Upper lobe of right lung (tissue), 1 donor: ENCODE results near the gene KANK4. TPM values are rescaled to one million over a fixed set of nuclear protein-coding genes. Genes with fewer than 3 reads are reported as not detected.

ENCODE experiments used
- ATAC-seq: fragments of 200-7000 bp; cut with Tn5 transposase; one replicate; pipeline ENCODE4 v1.9.1; 2020; ENCODE audit warnings: mild to moderate bottlenecking, moderate library complexity
- DNase-seq: peaks from one replicate; pipeline ENCODE4 v3.0.0-alpha.2; 2020
- H3K27ac ChIP-seq: fragments of 200-600 bp; one replicate; pipeline ENCODE4 v1.8.0; 2022
- H3K27me3 ChIP-seq: fragments of 200-600 bp; one replicate; pipeline ENCODE4 v1.8.0; 2022; ENCODE audit warnings: mild to moderate bottlenecking
- H3K36me3 ChIP-seq: fragments of 200-600 bp; one replicate; pipeline ENCODE4 v1.8.0; 2022
- H3K4me1 ChIP-seq: fragments of 200-600 bp; one replicate; pipeline ENCODE4 v1.8.0; 2022
- H3K4me3 ChIP-seq: fragments of 200-600 bp; one replicate; pipeline ENCODE4 v1.8.0; 2022; ENCODE audit warnings: mild to moderate bottlenecking
- H3K9me3 ChIP-seq: fragments of 200-600 bp; one replicate; pipeline ENCODE4 v1.8.0; 2022
- CTCF ChIP-seq: fragments of 200-600 bp; IDR thresholded peaks from one replicate; pipeline ENCODE4 v1.8.0; 2022; ENCODE audit warnings: antibody characterized with exemption
- intact Hi-C: fragments of 100-400 bp; cut with DNase I; formaldehyde crosslinking; loops from one replicate; pipeline ENCODE4 v1.11.0; 2022
- total RNA-seq: library from RNA; stranded (reverse); fragmentation: NEBNext Ultra II Directional; extraction: Animal tissue kit (Norgen Biotek cat#: 25700); gene quantifications from one replicate; pipeline ENCODE4 v1.2.1, GENCODE V29; 2021
- donor health status: DM: no; HTN: yes; CAD: no; lungs with severe emphysema.

Gene KANK4
- total RNA-seq, 1 donor from 2014 or later, result 6.4 TPM

- no peaks in the 10 kb centered on the region for H3K36me3 ChIP-seq
- peaks cover 3% of the 10 kb centered on the region for H3K4me1 ChIP-seq
- ATAC-seq (no peak), DNase-seq (no peak)
- H3K27me3 ChIP-seq, result no peaks in the 10 kb centered on the region
- H3K4me3 ChIP-seq, result no peak overlapping the region
- no peak overlapping the region for H3K27ac ChIP-seq
- TF ChIP-seq CTCF, result no peak
- intact Hi-C loops, result no loop called here
- no peaks in the 10 kb centered on the region for H3K9me3 ChIP-seq
Measured at GRCh38 chr1:62276791-62277190, 42.4 kb downstream of the KANK4 start.

GRCh38 chr1:62274496-62275485 lies 44.4 kb downstream of the KANK4 start:
- ATAC-seq (no peak), DNase-seq (no peak)
- no peaks in the 10 kb centered on the region for H3K36me3 ChIP-seq
- intact Hi-C loops, result no loop called here
- no peak overlapping the region for H3K27ac ChIP-seq
- peaks cover 3% of the 10 kb centered on the region for H3K4me1 ChIP-seq
- no peaks in the 10 kb centered on the region for H3K9me3 ChIP-seq
- H3K27me3 ChIP-seq, result no peaks in the 10 kb centered on the region
- no peak for TF ChIP-seq CTCF
- no peak overlapping the region for H3K4me3 ChIP-seq

- Histone ChIP-seq H3K27me3 (no peaks in the 10 kb centered on the region), H3K36me3 (no peaks in the 10 kb centered on the region), H3K9me3 (no peaks in the 10 kb centered on the region), H3K27ac (no peak overlapping the region), H3K4me1 (peaks cover 3% of the 10 kb centered on the region), H3K4me3 (no peak overlapping the region)
- no peak for TF ChIP-seq CTCF
- DNase-seq (no peak), ATAC-seq (no peak)
- intact Hi-C loops, result no loop called here
Measured at GRCh38 chr1:62273953-62274352, 45.3 kb downstream of the KANK4 start.

GRCh38 chr1:62271948-62272728 lies 47.1 kb downstream of the KANK4 start:
- Histone ChIP-seq H3K27ac (no peak overlapping the region), H3K4me3 (no peak overlapping the region), H3K36me3 (no peaks in the 10 kb centered on the region), H3K4me1 (peaks cover 3% of the 10 kb centered on the region), H3K9me3 (no peaks in the 10 kb centered on the region), H3K27me3 (no peaks in the 10 kb centered on the region)
- DNase-seq (no peak), ATAC-seq (peak; percentile 42)
- no peak for TF ChIP-seq CTCF
- intact Hi-C loops, result no loop called here

- DNase-seq (no peak), ATAC-seq (no peak)
- Histone ChIP-seq H3K4me3 (no peak overlapping the region), H3K27me3 (no peaks in the 10 kb centered on the region), H3K36me3 (no peaks in the 10 kb centered on the region), H3K27ac (no peak overlapping the region), H3K9me3 (no peaks in the 10 kb centered on the region), H3K4me1 (peaks cover 3% of the 10 kb centered on the region)
- intact Hi-C loops, result no loop called here
- no peak for TF ChIP-seq CTCF
Measured at GRCh38 chr1:62271134-62271533, 48.1 kb downstream of the KANK4 start.
